Kidney (tissue), 14 donors: ENCODE measurements around the gene DDAH1. TPM values are rescaled to one million over a fixed set of nuclear protein-coding genes. Genes with fewer than 3 reads are reported as not detected.

Experiments
- DNase-seq, 5 donors: peaks; one replicate each; pipeline ENCODE4 v3.0.0-alpha.2; 2013 to 2020
- FAIRE-seq: peaks from 2 replicates; lab custom pipeline; 2012; peaks lifted over from hg19 to GRCh38; lab: Jason Lieb, UNC
- H3K27ac ChIP-seq, 2 donors: one replicate each; pipeline ENCODE4 v1.7.0; 2013; ENCODE audit warnings: low read depth in 2 of 2, low read length in 2 of 2, inconsistent platforms in 1 of 2
- H3K27me3 ChIP-seq: one replicate; pipeline ENCODE4 v1.7.1; 2013; ENCODE audit warnings: low read length, inconsistent platforms; ENCODE audit not compliant: control insufficient read depth, insufficient read depth
- H3K36me3 ChIP-seq, 3 donors: one replicate each; pipeline versions ENCODE4 v1.7.0 to v1.7.1; 2013; ENCODE audit warnings: low read length in 3 of 3, control low read depth in 1 of 3, inconsistent platforms in 1 of 3; ENCODE audit not compliant: insufficient read depth in 3 of 3, control insufficient read depth in 2 of 3
- H3K4me1 ChIP-seq, 3 donors: one replicate each; pipeline versions ENCODE4 v1.7.0 to v1.7.1; 2013; ENCODE audit warnings: low read length in 3 of 3, inconsistent platforms in 1 of 3, low read depth in 1 of 3; ENCODE audit not compliant: control insufficient read depth in 2 of 3, insufficient read depth in 2 of 3
- H3K4me3 ChIP-seq, 3 donors: one replicate each; pipeline versions ENCODE4 v1.7.0 to v1.8.1; 2013; ENCODE audit warnings: low read length in 3 of 3, control low read depth in 1 of 3, inconsistent platforms in 1 of 3
- H3K9ac ChIP-seq, 3 donors: one replicate each; pipeline versions ENCODE4 v1.7.0 to v1.7.1; 2013; ENCODE audit warnings: low read length in 3 of 3, control low read depth in 1 of 3, inconsistent platforms in 1 of 3
- H3K9me3 ChIP-seq, 3 donors: one replicate each; pipeline versions ENCODE4 v1.7.0 to v1.7.1; 2013; ENCODE audit warnings: low read length in 3 of 3, control low read depth in 1 of 3, inconsistent platforms in 1 of 3; ENCODE audit not compliant: control insufficient read depth in 2 of 3, insufficient read depth in 1 of 3
- intact Hi-C: fragments of 100-400 bp; cut with DNase I; formaldehyde crosslinking; loops from one replicate; pipeline ENCODE4 v1.11.1; 2022
- polyA plus RNA-seq: library from polyadenylated mRNA; stranded (reverse); fragments of 350-450 nt; fragmentation: Illumina TruSeq; extraction: RNeasy Lipid Tissue Mini Kit (QIAGEN cat#74804); gene quantifications from one replicate; pipeline ENCODE4 v1.2.3, GENCODE V29; 2014; ENCODE audit warnings: low read depth, low replicate concordance; ENCODE audit not compliant: insufficient read depth
- total RNA-seq: library from RNA; stranded (reverse); fragmentation: NEBNext Ultra II Directional; extraction: Animal tissue kit (Norgen Biotek cat#: 25700); gene quantifications from one replicate; pipeline ENCODE4 v1.2.1, GENCODE V29; 2021
- TF ChIP-seq, protein P1 (sequence below): IDR thresholded peaks from 3 replicates; pipeline ENCODE4 v1.5.1; 2012; ENCODE audit warnings: mild to moderate bottlenecking, moderate library complexity, borderline replicate concordance; ENCODE audit not compliant: insufficient read depth; ENCODE audit errors: extremely low read depth
- donor health status: control.
- donor health status: control.
- donor health status: control.
- donor health status: control.
- donor health status: control.
- donor health status: DM: yes; HTN: yes; CAD: no.
- donor health status: Normal renal cell carcinoma (clear cell type).

The DDAH1 gene
- total and polyA plus RNA-seq, 2 donors from 2014 or later = 73.1 to 98.9 TPM

GRCh38 chr1:85467036-85467435, 2.1 kb upstream of the DDAH1 start:
- intact Hi-C loops = no loop called here
- no peak for FAIRE-seq
- no peaks in the 10 kb centered on the region for H3K9me3 ChIP-seq

GRCh38 chr1:85465786-85466134, 801 bp upstream of the DDAH1 start:
- no peak for FAIRE-seq
- H3K4me3 ChIP-seq = peak overlapping the region; percentile 62 to 83 (median 72)

More at GRCh38 chr1:85467036-85467435, 2.1 kb upstream of the DDAH1 start:
- Histone ChIP-seq H3K9ac (no peak overlapping the region), H3K4me3 (no peak overlapping the region), H3K27ac (no peak overlapping the region), H3K36me3 (no peaks in the 10 kb centered on the region), H3K27me3 (no peaks in the 10 kb centered on the region), H3K4me1 (peaks cover 0 to 15% (median 10%) of the 10 kb centered on the region in 3 donors)
- DNase-seq = no peak
- TF ChIP-seq, protein P1, sequence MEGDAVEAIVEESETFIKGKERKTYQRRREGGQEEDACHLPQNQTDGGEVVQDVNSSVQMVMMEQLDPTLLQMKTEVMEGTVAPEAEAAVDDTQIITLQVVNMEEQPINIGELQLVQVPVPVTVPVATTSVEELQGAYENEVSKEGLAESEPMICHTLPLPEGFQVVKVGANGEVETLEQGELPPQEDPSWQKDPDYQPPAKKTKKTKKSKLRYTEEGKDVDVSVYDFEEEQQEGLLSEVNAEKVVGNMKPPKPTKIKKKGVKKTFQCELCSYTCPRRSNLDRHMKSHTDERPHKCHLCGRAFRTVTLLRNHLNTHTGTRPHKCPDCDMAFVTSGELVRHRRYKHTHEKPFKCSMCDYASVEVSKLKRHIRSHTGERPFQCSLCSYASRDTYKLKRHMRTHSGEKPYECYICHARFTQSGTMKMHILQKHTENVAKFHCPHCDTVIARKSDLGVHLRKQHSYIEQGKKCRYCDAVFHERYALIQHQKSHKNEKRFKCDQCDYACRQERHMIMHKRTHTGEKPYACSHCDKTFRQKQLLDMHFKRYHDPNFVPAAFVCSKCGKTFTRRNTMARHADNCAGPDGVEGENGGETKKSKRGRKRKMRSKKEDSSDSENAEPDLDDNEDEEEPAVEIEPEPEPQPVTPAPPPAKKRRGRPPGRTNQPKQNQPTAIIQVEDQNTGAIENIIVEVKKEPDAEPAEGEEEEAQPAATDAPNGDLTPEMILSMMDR = no peak

DNA sequence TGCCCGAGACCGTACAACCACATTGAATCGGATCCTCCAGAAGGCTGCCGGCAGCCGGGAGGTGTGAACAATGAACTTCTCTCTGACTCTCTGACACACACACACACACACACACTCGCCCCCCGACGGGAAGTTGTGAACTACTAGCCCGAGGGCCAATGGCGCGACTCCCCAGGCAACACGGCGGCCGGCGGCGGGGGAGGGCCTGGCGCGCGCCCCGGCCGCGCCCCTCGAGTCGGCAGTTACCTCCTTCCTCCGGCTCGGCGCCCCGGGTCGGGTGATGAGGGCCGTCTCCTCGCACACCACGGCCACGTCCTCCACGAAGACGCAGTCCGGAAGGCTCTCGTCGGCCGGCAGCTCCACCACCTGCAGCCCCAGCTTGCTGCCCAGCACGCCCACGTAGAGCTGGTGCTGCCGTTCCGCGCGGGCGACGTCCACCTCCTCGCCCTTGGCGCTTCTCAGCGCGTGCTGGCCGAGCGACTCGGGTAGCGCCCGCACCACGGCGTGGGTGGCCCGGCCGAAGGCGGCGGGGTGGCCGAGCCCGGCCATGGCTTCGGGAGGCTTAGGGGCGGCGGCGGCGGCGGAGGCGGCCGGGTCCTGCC, 361 bp downstream of the DDAH1 start:
- Histone ChIP-seq H3K9me3 (no peaks in the 10 kb centered on the region), H3K27me3 (no peaks in the 10 kb centered on the region), H3K4me1 (peaks cover 6 to 35% (median 17%) of the 10 kb centered on the region in 3 donors), H3K4me3 (peak overlapping the region; percentile 68 to 83 (median 82)), H3K36me3 (no peaks in the 10 kb centered on the region), H3K9ac (peak overlapping the region; percentile 49 to 87 (median 71)), H3K27ac (peak overlapping the region; percentile 88 to 92)
- intact Hi-C loops = no loop called here
- no peak for FAIRE-seq
- TF ChIP-seq, protein P1 = no peak
- peak; percentile 75 to 92 (median 85) for DNase-seq

More at GRCh38 chr1:85465786-85466134, 801 bp upstream of the DDAH1 start:
- TF ChIP-seq, protein P1 = no peak
- H3K27ac ChIP-seq = peak overlapping the region; percentile 88 to 92
- H3K9ac ChIP-seq = peak overlapping the region; percentile 43 to 80 (median 52)
- H3K4me1 ChIP-seq = peaks cover 6 to 27% (median 12%) of the 10 kb centered on the region in 3 donors
- intact Hi-C loops = no loop called here
- no peaks in the 10 kb centered on the region for H3K9me3 ChIP-seq
- no peaks in the 10 kb centered on the region for H3K27me3 ChIP-seq
- H3K36me3 ChIP-seq = no peaks in the 10 kb centered on the region
- peak in 2 of 5 donors; percentile 26 to 49 for DNase-seq
